ENCODE data around the gene CDS2. TPM values are rescaled to one million over a fixed set of nuclear protein-coding genes. Genes with fewer than 3 reads are reported as not detected.

Gene CDS2
- total and polyA plus RNA-seq, 2 of the 13 experiments (the other 11 are each of a cell fraction or from before 2014, with no cell fraction given): 81.3 to 153 TPM

DNA sequence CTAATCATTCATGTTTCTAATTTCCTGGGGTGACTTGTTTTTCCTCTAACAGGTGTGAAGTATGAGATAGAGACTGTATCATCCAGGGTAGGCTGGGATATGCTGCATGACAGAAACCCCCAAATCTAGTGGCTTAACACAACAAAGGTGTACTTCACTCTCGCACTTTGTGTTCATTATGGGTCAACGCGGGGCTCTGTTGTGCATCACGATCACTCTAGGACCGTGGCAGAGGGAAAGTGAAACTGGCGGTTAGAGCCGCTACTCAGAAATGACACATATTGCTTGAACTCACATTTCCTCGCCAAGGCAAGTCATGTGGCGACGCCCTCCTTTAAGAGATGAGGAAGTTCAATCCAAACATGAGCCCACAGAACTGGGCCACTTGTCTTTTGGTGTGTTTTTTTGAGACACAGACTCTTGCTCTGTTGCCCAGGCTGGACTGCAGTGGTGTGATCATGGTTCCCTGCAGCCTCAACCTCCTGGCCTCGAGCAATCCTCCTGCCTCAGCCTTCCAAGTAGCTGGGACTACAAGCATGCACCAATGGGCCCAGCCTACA is 48.3 kb upstream of the CDS2 start (continued):
- TF ChIP-seq, protein P1, sequence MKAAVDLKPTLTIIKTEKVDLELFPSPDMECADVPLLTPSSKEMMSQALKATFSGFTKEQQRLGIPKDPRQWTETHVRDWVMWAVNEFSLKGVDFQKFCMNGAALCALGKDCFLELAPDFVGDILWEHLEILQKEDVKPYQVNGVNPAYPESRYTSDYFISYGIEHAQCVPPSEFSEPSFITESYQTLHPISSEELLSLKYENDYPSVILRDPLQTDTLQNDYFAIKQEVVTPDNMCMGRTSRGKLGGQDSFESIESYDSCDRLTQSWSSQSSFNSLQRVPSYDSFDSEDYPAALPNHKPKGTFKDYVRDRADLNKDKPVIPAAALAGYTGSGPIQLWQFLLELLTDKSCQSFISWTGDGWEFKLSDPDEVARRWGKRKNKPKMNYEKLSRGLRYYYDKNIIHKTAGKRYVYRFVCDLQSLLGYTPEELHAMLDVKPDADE (CRISPR knock-in tag; IDR thresholded peaks at IDR 0.05): no peak
- TF ChIP-seq ZNF138 (CRISPR knock-in tag; IDR thresholded peaks at IDR 0.05; ENCODE audit: low read depth) (no peak), SMAD1 (CRISPR knock-in tag; IDR thresholded peaks at IDR 0.05; ENCODE audit: borderline replicate concordance, low read depth) (no peak), ZC3H4 (CRISPR knock-in tag; IDR thresholded peaks at IDR 0.05; ENCODE audit: borderline replicate concordance) (no peak), PPARG (CRISPR knock-in tag; conservative IDR thresholded peaks at IDR 0.05) (no peak), POLR2A (IDR thresholded peaks at IDR 0.05; ENCODE audit: insufficient read depth in 1 of 2, low read depth in 2 of 2, low read length in 2 of 2) (no peak), ZKSCAN5 (CRISPR knock-in tag; IDR thresholded peaks at IDR 0.05) (no peak), CENPBD1 (CRISPR knock-in tag; IDR thresholded peaks at IDR 0.05; ENCODE audit: borderline replicate concordance, low read depth) (no peak), ZNF451 (CRISPR knock-in tag; IDR thresholded peaks at IDR 0.05) (no peak), ZNF792 (CRISPR knock-in tag; IDR thresholded peaks at IDR 0.05) (0 out of 2 replicates have a peak, but pooled peaks have one; percentile 20), SSRP1 (CRISPR knock-in tag; IDR thresholded peaks at IDR 0.05) (no peak), KLF6 (CRISPR knock-in tag; IDR thresholded peaks at IDR 0.05) (0 out of 2 replicates have a peak, but pooled peaks have one; percentile 35), EP300 (IDR thresholded peaks at IDR 0.05; ENCODE audit: low read depth in 2 of 2, low read length in 2 of 2) (no peak), EP300 (CRISPR knock-in tag; IDR thresholded peaks at IDR 0.05; ENCODE audit: borderline replicate concordance) (no peak), MIXL1 (CRISPR knock-in tag; IDR thresholded peaks at IDR 0.05) (no peak), NFIC (IDR thresholded peaks at IDR 0.05; ENCODE audit: low read length) (no peak), ZMYM2 (CRISPR knock-in tag; IDR thresholded peaks at IDR 0.05) (peak; percentile 65; the same call in 1 of the 2 replicates), JUND (CRISPR knock-in tag; IDR thresholded peaks at IDR 0.05) (peak; percentile 45; the same call in 1 of the 2 replicates), ZNF678 (CRISPR knock-in tag; IDR thresholded peaks at IDR 0.05) (no peak), YY1 (IDR thresholded peaks at IDR 0.05; ENCODE audit: insufficient read depth, insufficient replicate concordance, low read depth, low read length) (no peak), HNF1B (CRISPR knock-in tag; IDR thresholded peaks at IDR 0.05) (peak; percentile 45; the same call in 1 of the 2 replicates), FOXM1 (CRISPR knock-in tag; IDR thresholded peaks at IDR 0.05) (peak; percentile 51; the same call in 1 of the 2 replicates), KDM1A (CRISPR knock-in tag; IDR thresholded peaks at IDR 0.05) (0 out of 2 replicates have a peak, but pooled peaks have one; percentile 34), MYPOP (CRISPR knock-in tag; IDR thresholded peaks at IDR 0.05) (no peak)
- TF ChIP-seq, protein P2, sequence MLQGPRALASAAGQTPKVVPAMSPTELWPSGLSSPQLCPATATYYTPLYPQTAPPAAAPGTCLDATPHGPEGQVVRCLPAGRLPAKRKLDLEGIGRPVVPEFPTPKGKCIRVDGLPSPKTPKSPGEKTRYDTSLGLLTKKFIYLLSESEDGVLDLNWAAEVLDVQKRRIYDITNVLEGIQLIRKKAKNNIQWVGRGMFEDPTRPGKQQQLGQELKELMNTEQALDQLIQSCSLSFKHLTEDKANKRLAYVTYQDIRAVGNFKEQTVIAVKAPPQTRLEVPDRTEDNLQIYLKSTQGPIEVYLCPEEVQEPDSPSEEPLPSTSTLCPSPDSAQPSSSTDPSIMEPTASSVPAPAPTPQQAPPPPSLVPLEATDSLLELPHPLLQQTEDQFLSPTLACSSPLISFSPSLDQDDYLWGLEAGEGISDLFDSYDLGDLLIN (CRISPR knock-in tag; IDR thresholded peaks at IDR 0.05; ENCODE audit: borderline replicate concordance): no peak
- TF ChIP-seq, protein P3, sequence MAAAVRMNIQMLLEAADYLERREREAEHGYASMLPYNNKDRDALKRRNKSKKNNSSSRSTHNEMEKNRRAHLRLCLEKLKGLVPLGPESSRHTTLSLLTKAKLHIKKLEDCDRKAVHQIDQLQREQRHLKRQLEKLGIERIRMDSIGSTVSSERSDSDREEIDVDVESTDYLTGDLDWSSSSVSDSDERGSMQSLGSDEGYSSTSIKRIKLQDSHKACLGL (CRISPR knock-in tag; IDR thresholded peaks at IDR 0.05): no peak

Data from HepG2 (cell line).